GM23338 (cell line): ENCODE results near the gene SOX15. TPM values are rescaled to one million over a fixed set of nuclear protein-coding genes. Genes with fewer than 3 reads are reported as not detected.

Experiments
- ATAC-seq: fragments of 200-7000 bp; cut with Tn5 transposase; 3 replicates; pipeline ENCODE4 v1.9.1; 2020
- DNase-seq: peaks from one replicate; pipeline ENCODE4 v3.0.0-alpha.2; 2015; ENCODE audit warnings: low spot score
- H2AFZ ChIP-seq: fragments of 200-600 bp; sonication (generic); 2 replicates; pipeline ENCODE4 v1.8.0; 2016; ENCODE audit warnings: antibody characterized with exemption, mild to moderate bottlenecking, moderate library complexity
- H3F3A ChIP-seq: fragments of 200-600 bp; sonication (generic); replicated peaks from 2 replicates; pipeline ENCODE4 v1.8.0; 2017; ENCODE audit warnings: antibody characterized with exemption, mixed run types, low read depth
- H3K27ac ChIP-seq: fragments of 200-600 bp; sonication (generic); 2 replicates; pipeline ENCODE4 v1.6.1; 2016; ENCODE audit warnings: low read depth
- H3K27me3 ChIP-seq: fragments of 200-600 bp; sonication (generic); 2 replicates; pipeline ENCODE4 v1.8.0; 2016; ENCODE audit warnings: mild to moderate bottlenecking, mixed run types, moderate library complexity; ENCODE audit not compliant: insufficient read depth
- H3K36me3 ChIP-seq: fragments of 200-600 bp; sonication (generic); 2 replicates; pipeline ENCODE4 v1.8.0; 2016; ENCODE audit warnings: mild to moderate bottlenecking; ENCODE audit not compliant: insufficient read depth
- H3K4me1 ChIP-seq: fragments of 200-600 bp; sonication (generic); 2 replicates; pipeline ENCODE4 v1.8.0; 2016; ENCODE audit warnings: mild to moderate bottlenecking, moderate library complexity; ENCODE audit not compliant: insufficient read depth
- H3K4me2 ChIP-seq: fragments of 200-600 bp; sonication (generic); 2 replicates; pipeline ENCODE4 v1.7.1; 2017; ENCODE audit warnings: mixed run types
- H3K4me3 ChIP-seq: fragments of 200-600 bp; sonication (generic); 2 replicates; pipeline ENCODE4 v1.6.1; 2016; ENCODE audit warnings: mixed run types
- H3K79me2 ChIP-seq: fragments of 200-600 bp; sonication (generic); replicated peaks from 2 replicates; pipeline ENCODE4 v1.8.0; 2017; ENCODE audit warnings: mild to moderate bottlenecking; ENCODE audit not compliant: insufficient read depth
- H3K9me2 ChIP-seq: fragments of 200-600 bp; sonication (generic); 2 replicates; pipeline ENCODE4 v1.8.0; 2017; ENCODE audit not compliant: insufficient read depth
- H4K20me1 ChIP-seq: fragments of 200-600 bp; sonication (generic); replicated peaks from 2 replicates; pipeline ENCODE4 v1.8.0; 2017; ENCODE audit warnings: mild to moderate bottlenecking; ENCODE audit not compliant: insufficient read depth
- H3K27ac Mint-ChIP-seq: 2 replicates; pipeline ENCODE4 v1.8.0; 2020; ENCODE audit warnings: inconsistent platforms, mild to moderate bottlenecking, moderate library complexity, mixed read lengths
- H3K27me3 Mint-ChIP-seq: 3 replicates; pipeline ENCODE4 v1.8.0; 2022; ENCODE audit warnings: low read depth, mild to moderate bottlenecking, moderate library complexity, mixed read lengths, inconsistent platforms; ENCODE audit not compliant: insufficient read depth, poor library complexity
- H3K36me3 Mint-ChIP-seq: 3 replicates; pipeline ENCODE4 v1.8.0; 2021; ENCODE audit warnings: low read depth, mild to moderate bottlenecking, inconsistent platforms, moderate library complexity, mixed read lengths
- H3K4me1 Mint-ChIP-seq: 3 replicates; pipeline ENCODE4 v1.8.0; 2020; ENCODE audit warnings: mild to moderate bottlenecking, inconsistent platforms, mixed read lengths
- H3K4me3 Mint-ChIP-seq: 3 replicates; pipeline ENCODE4 v1.8.0; 2021; ENCODE audit warnings: moderate library complexity, mild to moderate bottlenecking, inconsistent platforms, mixed read lengths
- H3K9me3 Mint-ChIP-seq: 3 replicates; pipeline ENCODE4 v1.8.0; 2020; ENCODE audit warnings: moderate library complexity, mild to moderate bottlenecking, inconsistent platforms, mixed read lengths
- CREB1 ChIP-seq: fragments of 250-450 bp; sonication (Bioruptor Pico); IDR thresholded peaks from 2 replicates; pipeline ENCODE4 v1.5.0; 2020; ENCODE audit warnings: low read depth, mild to moderate bottlenecking, moderate library complexity
- EZH2 ChIP-seq: fragments of 200-600 bp; sonication (generic); IDR thresholded peaks from one replicate; pipeline ENCODE4 v1.8.0; 2017; ENCODE audit warnings: antibody characterized with exemption, mild to moderate bottlenecking, low read depth; ENCODE audit not compliant: unreplicated experiment
- JUNB ChIP-seq: IDR thresholded peaks from one replicate; pipeline ENCODE4 v1.6.1; 2016; ENCODE audit warnings: antibody characterized with exemption; ENCODE audit not compliant: unreplicated experiment
- NANOG ChIP-seq: IDR thresholded peaks from 2 replicates; pipeline ENCODE4 v1.6.1; 2016; ENCODE audit warnings: antibody characterized with exemption, borderline replicate concordance
- POLR2AphosphoS5 ChIP-seq: IDR thresholded peaks from 2 replicates; pipeline ENCODE4 v1.6.1; 2016; ENCODE audit warnings: antibody characterized with exemption, low read depth
- REST ChIP-seq: IDR thresholded peaks from one replicate; pipeline ENCODE4 v1.6.1; 2018; ENCODE audit warnings: antibody characterized with exemption; ENCODE audit not compliant: unreplicated experiment
- ZNF114 ChIP-seq: fragments of 250-450 bp; sonication (Bioruptor Pico); IDR thresholded peaks from 2 replicates; pipeline ENCODE4 v1.5.0; 2020; ENCODE audit warnings: mild to moderate bottlenecking, moderate library complexity
- polyA plus RNA-seq: library from polyadenylated mRNA; unstranded; fragments of >200 nt; fragmentation: Nextera tagmentation; extraction: Ambion mirVana; gene quantifications from 2 replicates; pipeline ENCODE4 v1.2.1, GENCODE V29; 2016
- total RNA-seq: library from RNA; depleted of rRNA; stranded (reverse); fragments of >200 nt; shearing (Covaris generic); gene quantifications from 2 replicates; pipeline ENCODE4 v1.2.3, GENCODE V29; 2014
- TF ChIP-seq, protein P1 (sequence below): fragments of 250-450 bp; sonication (Bioruptor Pico); IDR thresholded peaks from 2 replicates; pipeline ENCODE4 v1.5.0; 2020; ENCODE audit warnings: mild to moderate bottlenecking, moderate library complexity

Gene SOX15
- total and polyA plus RNA-seq, 2 experiments from 2014 or later = 29.9 to 43.0 TPM

DNA sequence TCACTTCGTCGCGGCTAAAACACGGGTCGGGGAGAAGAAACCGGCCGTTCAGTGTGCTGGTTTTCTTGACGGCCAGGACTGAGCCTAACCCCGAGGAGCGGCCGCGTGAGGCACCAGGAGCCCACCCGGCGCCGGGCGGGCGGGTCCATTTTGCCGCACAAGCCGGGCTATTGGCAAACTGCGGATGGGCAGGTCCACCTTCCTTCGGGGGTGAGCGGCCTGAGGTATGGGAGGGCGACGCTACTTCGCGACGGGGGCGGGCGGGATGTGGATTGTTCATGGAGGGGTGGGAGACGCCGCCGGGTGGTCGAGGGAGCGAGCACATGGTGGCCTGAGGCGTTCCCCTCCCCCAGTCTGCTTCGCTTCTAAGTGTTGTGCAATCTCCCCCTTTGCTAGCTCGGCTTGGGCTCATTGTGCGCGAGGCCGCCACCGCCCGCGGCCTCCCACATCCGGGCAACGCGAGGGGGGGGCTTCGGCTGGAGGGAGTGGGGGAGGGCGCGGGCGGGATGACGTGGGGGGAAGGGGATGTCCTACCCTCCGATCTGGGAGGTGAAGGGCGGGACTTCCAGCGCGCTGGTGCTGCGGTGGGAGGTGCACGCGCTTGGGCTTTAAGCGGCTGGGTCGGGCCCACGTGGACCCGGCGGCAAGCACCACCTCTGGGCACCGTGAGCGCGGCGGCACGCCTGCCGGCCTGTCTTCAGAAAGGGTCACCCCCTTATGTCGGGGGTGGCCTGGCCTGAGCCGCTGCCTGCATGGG is 16.4 kb downstream of the SOX15 start:
- Histone ChIP-seq H3K4me1 (peaks cover 38% of the 10 kb centered on the region), H3F3A (peaks cover 70% of the 10 kb centered on the region), H3K9me2 (no peaks in the 10 kb centered on the region), H3K36me3 (peaks cover 47% of the 10 kb centered on the region), H3K4me2 (peak overlapping the region; percentile 100), H3K27ac (peak overlapping the region; percentile 97), H3K27me3 (no peaks in the 10 kb centered on the region), H2AFZ (no peak overlapping the region), H3K79me2 (peaks cover 59% of the 10 kb centered on the region), H4K20me1 (peaks cover 40% of the 10 kb centered on the region), H3K4me3 (peak overlapping the region; percentile 100)
- Mint-ChIP-seq H3K4me1 (peaks cover 52% of the 10 kb centered on the region), H3K9me3 (peaks cover 11% of the 10 kb centered on the region; the same call in 2 of the 3 replicates), H3K27me3 (peaks cover 39% of the 10 kb centered on the region), H3K4me3 (peak overlapping the region; percentile 90), H3K27ac (peak overlapping the region; percentile 100), H3K36me3 (peaks cover 95% of the 10 kb centered on the region)
- DNase-seq (peak; percentile 88), ATAC-seq (peak; percentile 25)
- TF ChIP-seq REST (no peak), NANOG (no peak), POLR2AphosphoS5 (peak; percentile 45), JUNB (no peak), CREB1 (CRISPR knock-in tag) (peak; percentile 75), EZH2 (no peak), ZNF114 (no peak)
- TF ChIP-seq, protein P1, sequence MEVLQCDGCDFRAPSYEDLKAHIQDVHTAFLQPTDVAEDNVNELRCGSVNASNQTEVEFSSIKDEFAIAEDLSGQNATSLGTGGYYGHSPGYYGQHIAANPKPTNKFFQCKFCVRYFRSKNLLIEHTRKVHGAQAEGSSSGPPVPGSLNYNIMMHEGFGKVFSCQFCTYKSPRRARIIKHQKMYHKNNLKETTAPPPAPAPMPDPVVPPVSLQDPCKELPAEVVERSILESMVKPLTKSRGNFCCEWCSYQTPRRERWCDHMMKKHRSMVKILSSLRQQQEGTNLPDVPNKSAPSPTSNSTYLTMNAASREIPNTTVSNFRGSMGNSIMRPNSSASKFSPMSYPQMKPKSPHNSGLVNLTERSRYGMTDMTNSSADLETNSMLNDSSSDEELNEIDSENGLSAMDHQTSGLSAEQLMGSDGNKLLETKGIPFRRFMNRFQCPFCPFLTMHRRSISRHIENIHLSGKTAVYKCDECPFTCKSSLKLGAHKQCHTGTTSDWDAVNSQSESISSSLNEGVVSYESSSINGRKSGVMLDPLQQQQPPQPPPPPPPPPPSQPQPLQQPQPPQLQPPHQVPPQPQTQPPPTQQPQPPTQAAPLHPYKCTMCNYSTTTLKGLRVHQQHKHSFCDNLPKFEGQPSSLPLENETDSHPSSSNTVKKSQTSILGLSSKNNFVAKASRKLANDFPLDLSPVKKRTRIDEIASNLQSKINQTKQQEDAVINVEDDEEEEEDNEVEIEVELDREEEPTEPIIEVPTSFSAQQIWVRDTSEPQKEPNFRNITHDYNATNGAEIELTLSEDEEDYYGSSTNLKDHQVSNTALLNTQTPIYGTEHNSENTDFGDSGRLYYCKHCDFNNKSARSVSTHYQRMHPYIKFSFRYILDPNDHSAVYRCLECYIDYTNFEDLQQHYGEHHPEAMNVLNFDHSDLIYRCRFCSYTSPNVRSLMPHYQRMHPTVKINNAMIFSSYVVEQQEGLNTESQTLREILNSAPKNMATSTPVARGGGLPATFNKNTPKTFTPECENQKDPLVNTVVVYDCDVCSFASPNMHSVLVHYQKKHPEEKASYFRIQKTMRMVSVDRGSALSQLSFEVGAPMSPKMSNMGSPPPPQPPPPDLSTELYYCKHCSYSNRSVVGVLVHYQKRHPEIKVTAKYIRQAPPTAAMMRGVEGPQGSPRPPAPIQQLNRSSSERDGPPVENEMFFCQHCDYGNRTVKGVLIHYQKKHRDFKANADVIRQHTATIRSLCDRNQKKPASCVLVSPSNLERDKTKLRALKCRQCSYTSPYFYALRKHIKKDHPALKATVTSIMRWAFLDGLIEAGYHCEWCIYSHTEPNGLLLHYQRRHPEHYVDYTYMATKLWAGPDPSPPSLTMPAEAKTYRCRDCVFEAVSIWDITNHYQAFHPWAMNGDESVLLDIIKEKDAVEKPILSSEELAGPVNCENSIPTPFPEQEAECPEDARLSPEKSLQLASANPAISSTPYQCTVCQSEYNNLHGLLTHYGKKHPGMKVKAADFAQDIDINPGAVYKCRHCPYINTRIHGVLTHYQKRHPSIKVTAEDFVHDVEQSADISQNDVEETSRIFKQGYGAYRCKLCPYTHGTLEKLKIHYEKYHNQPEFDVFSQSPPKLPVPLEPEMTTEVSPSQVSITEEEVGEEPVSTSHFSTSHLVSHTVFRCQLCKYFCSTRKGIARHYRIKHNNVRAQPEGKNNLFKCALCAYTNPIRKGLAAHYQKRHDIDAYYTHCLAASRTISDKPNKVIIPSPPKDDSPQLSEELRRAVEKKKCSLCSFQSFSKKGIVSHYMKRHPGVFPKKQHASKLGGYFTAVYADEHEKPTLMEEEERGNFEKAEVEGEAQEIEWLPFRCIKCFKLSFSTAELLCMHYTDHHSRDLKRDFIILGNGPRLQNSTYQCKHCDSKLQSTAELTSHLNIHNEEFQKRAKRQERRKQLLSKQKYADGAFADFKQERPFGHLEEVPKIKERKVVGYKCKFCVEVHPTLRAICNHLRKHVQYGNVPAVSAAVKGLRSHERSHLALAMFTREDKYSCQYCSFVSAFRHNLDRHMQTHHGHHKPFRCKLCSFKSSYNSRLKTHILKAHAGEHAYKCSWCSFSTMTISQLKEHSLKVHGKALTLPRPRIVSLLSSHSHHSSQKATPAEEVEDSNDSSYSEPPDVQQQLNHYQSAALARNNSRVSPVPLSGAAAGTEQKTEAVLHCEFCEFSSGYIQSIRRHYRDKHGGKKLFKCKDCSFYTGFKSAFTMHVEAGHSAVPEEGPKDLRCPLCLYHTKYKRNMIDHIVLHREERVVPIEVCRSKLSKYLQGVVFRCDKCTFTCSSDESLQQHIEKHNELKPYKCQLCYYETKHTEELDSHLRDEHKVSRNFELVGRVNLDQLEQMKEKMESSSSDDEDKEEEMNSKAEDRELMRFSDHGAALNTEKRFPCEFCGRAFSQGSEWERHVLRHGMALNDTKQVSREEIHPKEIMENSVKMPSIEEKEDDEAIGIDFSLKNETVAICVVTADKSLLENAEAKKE (CRISPR knock-in tag) = no peak
